Lung (tissue), 16 donors: ENCODE data around the gene NFIB. TPM values are rescaled to one million over a fixed set of nuclear protein-coding genes. Genes with fewer than 3 reads are reported as not detected.

Experiments used
- ATAC-seq: fragments of 200-7000 bp; cut with Tn5 transposase; one replicate; pipeline ENCODE4 v1.9.1; 2020; ENCODE audit warnings: moderate number of reproducible peaks; ENCODE audit not compliant: insufficient read depth, low FRiP score
- DNase-seq, 3 donors: peaks; one replicate each; pipeline ENCODE4 v3.0.0-alpha.2; 2013 to 2017
- H3K27ac ChIP-seq, 2 donors: one replicate each; pipeline ENCODE4 v1.5.1; 2013; ENCODE audit warnings: mild to moderate bottlenecking in 2 of 2, moderate library complexity in 2 of 2, control low read depth in 1 of 2, inconsistent platforms in 1 of 2, low read depth in 1 of 2, low read length in 1 of 2
- H3K27me3 ChIP-seq, 3 donors: one replicate each; pipeline ENCODE4 v1.5.1; 2013; ENCODE audit warnings: low read length in 2 of 3; ENCODE audit not compliant: control insufficient read depth in 3 of 3, insufficient read depth in 3 of 3
- H3K36me3 ChIP-seq, 4 donors: one replicate each; pipeline ENCODE4 v1.5.1; 2013; ENCODE audit warnings: low read length in 4 of 4, mild to moderate bottlenecking in 1 of 4, moderate library complexity in 1 of 4; ENCODE audit not compliant: control insufficient read depth in 4 of 4, insufficient read depth in 4 of 4
- H3K4me1 ChIP-seq, 5 donors: one replicate each; pipeline ENCODE4 v1.5.1; 2013; ENCODE audit warnings: low read length in 5 of 5, mild to moderate bottlenecking in 2 of 5, moderate library complexity in 1 of 5; ENCODE audit not compliant: control insufficient read depth in 5 of 5, insufficient read depth in 5 of 5
- H3K4me3 ChIP-seq: one replicate; pipeline ENCODE4 v1.5.1; 2013; ENCODE audit warnings: mild to moderate bottlenecking, control low read depth, moderate library complexity
- H3K9ac ChIP-seq, 2 donors: one replicate each; pipeline ENCODE4 v1.5.1; 2013; ENCODE audit warnings: low read length in 2 of 2, control low read depth in 1 of 2; ENCODE audit not compliant: insufficient read depth in 1 of 2
- H3K9me3 ChIP-seq, 4 donors: one replicate each; pipeline ENCODE4 v1.5.1; 2013; ENCODE audit warnings: low read length in 3 of 4, mild to moderate bottlenecking in 1 of 4, moderate library complexity in 1 of 4; ENCODE audit not compliant: control insufficient read depth in 4 of 4, insufficient read depth in 3 of 4
- CTCF ChIP-seq: IDR thresholded peaks from 2 replicates; pipeline ENCODE4 v1.5.1; 2012; ENCODE audit warnings: mild to moderate bottlenecking; ENCODE audit errors: control extremely low read depth, extremely low read depth
- WGBS, 2 donors: extraction: QIAGEN DNeasy Blood & Tissue Kit; methylation state at CpG; one replicate each; pipeline ENCODE4 v1.1.7; 2013; 5-methylcytosine and 5-hydroxymethylcytosine counted together
- long read RNA-seq, 5 donors: transcript quantifications; one replicate each; lab custom pipeline, GENCODE V29; 2026
- polyA plus RNA-seq, 2 donors: library from polyadenylated mRNA; stranded (reverse); fragments of 200-250 nt; gene quantifications; one replicate each; pipeline ENCODE4 v1.2.1, GENCODE V29; 2013
- total RNA-seq, 2 donors: library from RNA; depleted of rRNA in 1 of 2; stranded (reverse); fragments of >200 nt in 1 of 2; gene quantifications; one replicate each; pipeline ENCODE4 v1.2.1, GENCODE V29; 2014 to 2021
- donor health status: control.
- donor health status: control.
- donor health status: Bipolar disorder and iron deficiency.
- donor health status: healthy.
- donor health status: DM: yes; HTN: yes; CAD: no.

NFIB gene
- 100 to 1,000 TPM in 1 of 2 donors, 10 to 100 TPM in 1; 89.2 to 189 TPM for total RNA-seq
- 10 to 100 TPM in 1 of 2 donors, 1 to 10 TPM in 1; 7.3 to 12.7 TPM for polyA plus RNA-seq
- long read RNA-seq, donor 1, full-length matches to known transcripts = 6 of 16 reads
- long read RNA-seq, donor 1, partial matches to known transcripts = 5 of 16 reads
- long read RNA-seq, donor 1, other reads (novel, unspliced or antisense) = 5 of 16 reads
- long read RNA-seq, donor 2, full-length matches to known transcripts = 3 of 50 reads
- long read RNA-seq, donor 2, partial matches to known transcripts = 47 of 50 reads
- long read RNA-seq, donor 2, other reads (novel, unspliced or antisense) = 0 of 50 reads
- long read RNA-seq, donor 3, full-length matches to known transcripts = 6 of 30 reads
- long read RNA-seq, donor 3, partial matches to known transcripts = 24 of 30 reads
- long read RNA-seq, donor 3, other reads (novel, unspliced or antisense) = 0 of 30 reads
- long read RNA-seq, donor 4, full-length matches to known transcripts = 2 of 2 reads
- long read RNA-seq, donor 4, partial matches to known transcripts = 0 of 2 reads
- long read RNA-seq, donor 4, other reads (novel, unspliced or antisense) = 0 of 2 reads
- long read RNA-seq, donor 5, full-length matches to known transcripts = 17 of 49 reads
- long read RNA-seq, donor 5, partial matches to known transcripts = 27 of 49 reads
- long read RNA-seq, donor 5, other reads (novel, unspliced or antisense) = 5 of 49 reads

- Histone ChIP-seq H3K9me3 (peaks cover 0 to 2% (median 0%) of the 10 kb centered on the region in 4 donors), H3K27me3 (no peaks in the 10 kb centered on the region), H3K27ac (peak within 1 kb of the TSS; percentile 97 to 100), H3K36me3 (peaks cover 0 to 19% (median 0%) of the 10 kb centered on the region in 4 donors), H3K4me1 (peaks cover 3 to 35% (median 17%) of the 10 kb centered on the region in 5 donors), H3K4me3 (peak within 1 kb of the TSS; percentile 74), H3K9ac (peak within 1 kb of the TSS; percentile 99 to 100)
- no peak for TF ChIP-seq CTCF
- WGBS, 2 donors = 1 to 2% methylated on average over 13 to 63 of the region's 63 CpGs
- peak; percentile 73 to 87 (median 82) for DNase-seq
- ATAC-seq = no peak
Observed at GRCh38 chr9:14313951-14314423, at the start of gene NFIB. Gene NFIB (minus strand): TSS chr9:14314141. CDS start chr9:14313511, 630 bp downstream.

DNA sequence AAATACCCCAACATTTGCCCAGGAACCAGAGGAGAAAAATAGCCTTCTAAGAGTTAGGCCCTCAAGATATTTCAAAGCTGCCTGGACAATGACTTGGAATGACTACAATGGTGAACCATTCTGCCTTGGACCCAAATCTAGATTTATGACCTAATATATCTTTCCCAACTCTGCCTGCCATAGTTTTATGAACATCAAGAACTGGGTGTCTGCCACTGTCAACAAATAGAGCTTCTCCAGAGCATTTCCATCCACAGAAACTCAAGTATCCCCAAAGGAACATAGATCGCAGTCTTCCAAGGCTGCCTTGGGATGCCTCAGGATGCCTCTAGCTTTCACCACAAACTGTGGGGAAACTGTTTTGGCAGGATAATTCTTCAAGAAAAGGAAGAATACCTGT lies 48.2 kb upstream of the NFIB start:
- TF ChIP-seq CTCF = no peak
- Histone ChIP-seq H3K9ac (no peak overlapping the region), H3K36me3 (peaks cover 0 to 4% (median 1%) of the 10 kb centered on the region in 4 donors), H3K27ac (no peak overlapping the region), H3K4me1 (peaks cover 1 to 24% (median 10%) of the 10 kb centered on the region in 5 donors), H3K4me3 (no peak overlapping the region), H3K9me3 (no peaks in the 10 kb centered on the region), H3K27me3 (no peaks in the 10 kb centered on the region)
- 78 to 80% methylated on average over 1 of the region's 1 CpG for WGBS, 2 donors
- DNase-seq = peak in 1 of 3 donors; percentile 53
- no peak for ATAC-seq

DNA sequence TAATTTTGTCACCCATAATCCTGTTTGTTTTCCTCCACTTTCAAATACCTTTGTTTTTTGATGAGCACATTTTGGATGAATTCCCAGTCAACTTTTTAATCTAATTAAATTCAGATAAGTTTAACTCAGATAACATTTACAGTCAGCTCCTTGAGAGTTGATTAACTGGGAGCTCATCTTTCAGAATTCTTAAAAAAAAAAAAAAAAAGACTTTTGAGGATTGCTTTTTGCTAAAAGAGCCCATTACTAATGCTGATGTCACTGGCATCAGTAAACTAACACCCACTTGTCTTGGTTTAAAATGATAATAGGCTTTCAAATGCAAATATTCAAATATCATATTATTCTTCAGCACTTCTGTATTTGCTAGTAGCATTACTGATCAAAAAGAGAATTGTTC lies 47.1 kb upstream of the NFIB start:
- Histone ChIP-seq H3K27me3 (no peaks in the 10 kb centered on the region), H3K4me1 (peaks cover 1 to 28% (median 10%) of the 10 kb centered on the region in 5 donors), H3K4me3 (no peak overlapping the region), H3K9ac (peak overlapping the region in 1 of 2 donors; percentile 19), H3K9me3 (no peaks in the 10 kb centered on the region), H3K36me3 (peaks cover 0 to 4% (median 1%) of the 10 kb centered on the region in 4 donors), H3K27ac (no peak overlapping the region)
- no peak for ATAC-seq
- no peak for TF ChIP-seq CTCF
- no peak for DNase-seq
